GM23338 (cell line): ENCODE results near the gene PTPN13. TPM values are rescaled to one million over a fixed set of nuclear protein-coding genes. Genes with fewer than 3 reads are reported as not detected.

Experiments
- ATAC-seq: fragments of 200-7000 bp; cut with Tn5 transposase; 3 replicates; pipeline ENCODE4 v1.9.1; 2020
- DNase-seq: peaks from one replicate; pipeline ENCODE4 v3.0.0-alpha.2; 2015; ENCODE audit warnings: low spot score
- H2AFZ ChIP-seq: fragments of 200-600 bp; sonication (generic); 2 replicates; pipeline ENCODE4 v1.8.0; 2016; ENCODE audit warnings: antibody characterized with exemption, mild to moderate bottlenecking, moderate library complexity
- H3F3A ChIP-seq: fragments of 200-600 bp; sonication (generic); replicated peaks from 2 replicates; pipeline ENCODE4 v1.8.0; 2017; ENCODE audit warnings: antibody characterized with exemption, mixed run types, low read depth
- H3K27ac ChIP-seq: fragments of 200-600 bp; sonication (generic); 2 replicates; pipeline ENCODE4 v1.6.1; 2016; ENCODE audit warnings: low read depth
- H3K27me3 ChIP-seq: fragments of 200-600 bp; sonication (generic); 2 replicates; pipeline ENCODE4 v1.8.0; 2016; ENCODE audit warnings: mild to moderate bottlenecking, mixed run types, moderate library complexity; ENCODE audit not compliant: insufficient read depth
- H3K36me3 ChIP-seq: fragments of 200-600 bp; sonication (generic); 2 replicates; pipeline ENCODE4 v1.8.0; 2016; ENCODE audit warnings: mild to moderate bottlenecking; ENCODE audit not compliant: insufficient read depth
- H3K4me1 ChIP-seq: fragments of 200-600 bp; sonication (generic); 2 replicates; pipeline ENCODE4 v1.8.0; 2016; ENCODE audit warnings: mild to moderate bottlenecking, moderate library complexity; ENCODE audit not compliant: insufficient read depth
- H3K4me2 ChIP-seq: fragments of 200-600 bp; sonication (generic); 2 replicates; pipeline ENCODE4 v1.7.1; 2017; ENCODE audit warnings: mixed run types
- H3K4me3 ChIP-seq: fragments of 200-600 bp; sonication (generic); 2 replicates; pipeline ENCODE4 v1.6.1; 2016; ENCODE audit warnings: mixed run types
- H3K79me2 ChIP-seq: fragments of 200-600 bp; sonication (generic); replicated peaks from 2 replicates; pipeline ENCODE4 v1.8.0; 2017; ENCODE audit warnings: mild to moderate bottlenecking; ENCODE audit not compliant: insufficient read depth
- H3K9me2 ChIP-seq: fragments of 200-600 bp; sonication (generic); 2 replicates; pipeline ENCODE4 v1.8.0; 2017; ENCODE audit not compliant: insufficient read depth
- H4K20me1 ChIP-seq: fragments of 200-600 bp; sonication (generic); replicated peaks from 2 replicates; pipeline ENCODE4 v1.8.0; 2017; ENCODE audit warnings: mild to moderate bottlenecking; ENCODE audit not compliant: insufficient read depth
- H3K27ac Mint-ChIP-seq: 2 replicates; pipeline ENCODE4 v1.8.0; 2020; ENCODE audit warnings: inconsistent platforms, mild to moderate bottlenecking, moderate library complexity, mixed read lengths
- H3K27me3 Mint-ChIP-seq: 3 replicates; pipeline ENCODE4 v1.8.0; 2022; ENCODE audit warnings: low read depth, mild to moderate bottlenecking, moderate library complexity, mixed read lengths, inconsistent platforms; ENCODE audit not compliant: insufficient read depth, poor library complexity
- H3K36me3 Mint-ChIP-seq: 3 replicates; pipeline ENCODE4 v1.8.0; 2021; ENCODE audit warnings: low read depth, mild to moderate bottlenecking, inconsistent platforms, moderate library complexity, mixed read lengths
- H3K4me1 Mint-ChIP-seq: 3 replicates; pipeline ENCODE4 v1.8.0; 2020; ENCODE audit warnings: mild to moderate bottlenecking, inconsistent platforms, mixed read lengths
- H3K4me3 Mint-ChIP-seq: 3 replicates; pipeline ENCODE4 v1.8.0; 2021; ENCODE audit warnings: moderate library complexity, mild to moderate bottlenecking, inconsistent platforms, mixed read lengths
- H3K9me3 Mint-ChIP-seq: 3 replicates; pipeline ENCODE4 v1.8.0; 2020; ENCODE audit warnings: moderate library complexity, mild to moderate bottlenecking, inconsistent platforms, mixed read lengths
- CREB1 ChIP-seq: fragments of 250-450 bp; sonication (Bioruptor Pico); IDR thresholded peaks from 2 replicates; pipeline ENCODE4 v1.5.0; 2020; ENCODE audit warnings: low read depth, mild to moderate bottlenecking, moderate library complexity
- CTCF ChIP-seq, 2 experiments: fragments of 200-600 bp in 1 of 2; sonication (generic) in 1 of 2; conservative IDR thresholded peaks; 2 replicates each; pipeline versions ENCODE4 v1.5.1 to v1.6.1; 2016 to 2017; ENCODE audit warnings: antibody characterized with exemption in 2 of 2, low read depth in 2 of 2, mild to moderate bottlenecking in 2 of 2, moderate library complexity in 1 of 2
- ETS1 ChIP-seq: IDR thresholded peaks from 2 replicates; pipeline ENCODE4 v1.6.1; 2016; ENCODE audit warnings: antibody characterized with exemption
- EZH2 ChIP-seq: fragments of 200-600 bp; sonication (generic); IDR thresholded peaks from one replicate; pipeline ENCODE4 v1.8.0; 2017; ENCODE audit warnings: antibody characterized with exemption, mild to moderate bottlenecking, low read depth; ENCODE audit not compliant: unreplicated experiment
- EZH2phosphoT487 ChIP-seq: fragments of 200-600 bp; sonication (generic); IDR thresholded peaks from one replicate; pipeline ENCODE4 v1.8.1; 2018; ENCODE audit warnings: antibody characterized with exemption; ENCODE audit not compliant: unreplicated experiment
- JUNB ChIP-seq: IDR thresholded peaks from one replicate; pipeline ENCODE4 v1.6.1; 2016; ENCODE audit warnings: antibody characterized with exemption; ENCODE audit not compliant: unreplicated experiment
- NANOG ChIP-seq: IDR thresholded peaks from 2 replicates; pipeline ENCODE4 v1.6.1; 2016; ENCODE audit warnings: antibody characterized with exemption, borderline replicate concordance
- POLR2AphosphoS5 ChIP-seq: IDR thresholded peaks from 2 replicates; pipeline ENCODE4 v1.6.1; 2016; ENCODE audit warnings: antibody characterized with exemption, low read depth
- REST ChIP-seq: IDR thresholded peaks from one replicate; pipeline ENCODE4 v1.6.1; 2018; ENCODE audit warnings: antibody characterized with exemption; ENCODE audit not compliant: unreplicated experiment
- STAT1 ChIP-seq: IDR thresholded peaks from one replicate; pipeline ENCODE4 v1.6.1; 2016; ENCODE audit warnings: antibody characterized with exemption; ENCODE audit not compliant: unreplicated experiment
- ZNF114 ChIP-seq: fragments of 250-450 bp; sonication (Bioruptor Pico); IDR thresholded peaks from 2 replicates; pipeline ENCODE4 v1.5.0; 2020; ENCODE audit warnings: mild to moderate bottlenecking, moderate library complexity
- ZNF331 ChIP-seq: fragments of 250-450 bp; sonication (Bioruptor Pico); IDR thresholded peaks from 2 replicates; pipeline ENCODE4 v1.5.0; 2020; ENCODE audit warnings: low read depth, mild to moderate bottlenecking, moderate library complexity
- ZNF462 ChIP-seq: fragments of 250-450 bp; sonication (Bioruptor Pico); IDR thresholded peaks from 2 replicates; pipeline ENCODE4 v1.5.0; 2020; ENCODE audit warnings: mild to moderate bottlenecking, moderate library complexity
- polyA plus RNA-seq: library from polyadenylated mRNA; unstranded; fragments of >200 nt; fragmentation: Nextera tagmentation; extraction: Ambion mirVana; gene quantifications from 2 replicates; pipeline ENCODE4 v1.2.1, GENCODE V29; 2016
- total RNA-seq: library from RNA; depleted of rRNA; stranded (reverse); fragments of >200 nt; shearing (Covaris generic); gene quantifications from 2 replicates; pipeline ENCODE4 v1.2.3, GENCODE V29; 2014

The PTPN13 gene
- total and polyA plus RNA-seq, 2 experiments from 2014 or later = 12.6 to 49.9 TPM

- peak overlapping the region; percentile 23; the same call in 1 of the 2 replicates for H3K4me2 ChIP-seq
- peaks cover 19% of the 10 kb centered on the region for H3K27me3 Mint-ChIP-seq
- peak; percentile 76 for DNase-seq
Measured at GRCh38 chr4:86857341-86858052, 263.4 kb downstream of the PTPN13 start.

More at GRCh38 chr4:86857341-86858052, 263.4 kb downstream of the PTPN13 start:
- H3K9me2 ChIP-seq = no peaks in the 10 kb centered on the region
- Mint-ChIP-seq H3K9me3 (no peaks in the 10 kb centered on the region), H3K4me3 (peak overlapping the region; percentile 8; the same call in 2 of the 3 replicates), H3K27ac (no peak overlapping the region), H3K4me1 (peaks cover 18% of the 10 kb centered on the region), H3K36me3 (no peaks in the 10 kb centered on the region)
- no peaks in the 10 kb centered on the region for H3F3A ChIP-seq
- no peaks in the 10 kb centered on the region for H3K79me2 ChIP-seq
- H3K27me3 ChIP-seq = peaks cover 54% of the 10 kb centered on the region
- peaks cover 3% of the 10 kb centered on the region; the same call in 1 of the 2 replicates for H4K20me1 ChIP-seq
- no peak overlapping the region for H3K27ac ChIP-seq
- H3K4me1 ChIP-seq = peaks cover 15% of the 10 kb centered on the region
- H2AFZ ChIP-seq = no peak overlapping the region
- ATAC-seq = peak; percentile 95
- no peak overlapping the region for H3K4me3 ChIP-seq
- no peaks in the 10 kb centered on the region for H3K36me3 ChIP-seq
- TF ChIP-seq CTCF (conservative IDR thresholded peaks at IDR 0.05; ENCODE audit: low read depth in 2 of 2) (no peak), POLR2AphosphoS5 (peak; percentile 42; the same call in 1 of the 2 replicates), CREB1 (no peak), ZNF114 (CRISPR knock-in tag) (no peak), STAT1 (no peak), ZNF462 (no peak), JUNB (no peak), EZH2 (no peak), EZH2phosphoT487 (no peak), ETS1 (no peak), REST (no peak), ZNF331 (CRISPR knock-in tag) (no peak), NANOG (peak; percentile 75)
